T follicular helper cell (primary cell): Measurements from ENCODE around the gene RALGPS1.

Experiments
- DNase-seq: peaks from one replicate; pipeline ENCODE4 v3.0.0-alpha.2; 2020; ENCODE audit warnings: low read depth

Gene RALGPS1

DNA sequence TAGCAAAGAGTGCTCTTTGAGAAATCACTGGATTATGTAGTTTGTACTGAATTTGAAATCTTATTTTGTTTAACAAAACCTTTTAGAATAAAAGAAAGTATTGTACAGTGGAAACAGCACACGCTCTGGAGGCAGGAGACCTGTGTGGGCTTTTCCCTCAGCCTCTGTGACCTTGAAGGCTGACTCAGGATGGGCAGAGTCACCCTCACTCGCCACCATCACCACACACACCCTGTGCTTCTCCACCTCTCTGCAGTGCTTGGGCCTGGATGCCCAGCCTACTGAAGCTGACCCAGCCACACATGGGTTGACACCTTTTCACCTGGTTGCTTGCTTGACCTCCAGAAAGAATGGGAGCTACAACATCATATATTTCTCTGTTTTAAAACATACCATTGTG is 188.2 kb downstream of the RALGPS1 start:
- no peak for DNase-seq

DNA sequence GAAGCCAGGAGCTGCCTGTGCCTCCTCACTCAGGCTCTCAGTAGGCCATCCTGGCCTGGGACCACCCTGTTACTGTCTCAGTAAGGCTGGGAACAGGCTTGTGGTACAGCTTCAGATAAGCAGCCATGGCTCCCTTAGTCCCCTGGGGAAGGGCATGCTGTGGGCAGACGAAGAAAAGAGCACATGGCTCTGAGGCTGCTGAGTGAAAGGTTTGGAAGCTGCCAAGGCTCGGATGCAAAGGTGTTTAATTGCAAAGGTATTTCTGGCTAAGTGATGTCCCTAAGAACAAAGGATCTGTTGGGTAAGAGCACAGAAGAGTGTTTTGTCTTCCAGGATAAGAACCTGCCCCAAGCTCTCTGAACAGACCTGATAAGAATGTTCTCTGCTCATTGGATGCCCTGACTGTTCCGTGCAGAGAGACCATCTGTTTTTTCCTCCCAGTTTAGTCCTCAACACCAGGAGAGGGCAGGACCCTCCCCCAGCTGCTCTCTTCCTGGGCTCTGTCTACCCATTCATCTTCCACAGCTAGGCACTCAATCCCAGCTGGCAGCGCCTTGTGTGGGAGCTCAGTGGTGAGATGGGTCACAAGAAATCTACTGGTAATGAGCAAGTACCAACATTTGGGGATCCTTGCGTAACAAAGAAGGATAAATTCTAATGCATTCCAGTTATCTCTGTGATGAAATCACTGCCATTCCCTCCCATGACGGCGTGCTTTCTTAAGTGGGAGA is 190.2 kb downstream of the RALGPS1 start:
- DNase-seq: no peak

- DNase-seq: no peak
These were observed 191.4 kb downstream of the RALGPS1 start for GRCh38 chr9:127105805-127106465.

- no peak for DNase-seq
These were observed 191.9 kb downstream of the RALGPS1 start for GRCh38 chr9:127106466-127106855.

GRCh38 chr9:127107171-127107928 is 192.8 kb downstream of the RALGPS1 start:
- no peak for DNase-seq

DNA sequence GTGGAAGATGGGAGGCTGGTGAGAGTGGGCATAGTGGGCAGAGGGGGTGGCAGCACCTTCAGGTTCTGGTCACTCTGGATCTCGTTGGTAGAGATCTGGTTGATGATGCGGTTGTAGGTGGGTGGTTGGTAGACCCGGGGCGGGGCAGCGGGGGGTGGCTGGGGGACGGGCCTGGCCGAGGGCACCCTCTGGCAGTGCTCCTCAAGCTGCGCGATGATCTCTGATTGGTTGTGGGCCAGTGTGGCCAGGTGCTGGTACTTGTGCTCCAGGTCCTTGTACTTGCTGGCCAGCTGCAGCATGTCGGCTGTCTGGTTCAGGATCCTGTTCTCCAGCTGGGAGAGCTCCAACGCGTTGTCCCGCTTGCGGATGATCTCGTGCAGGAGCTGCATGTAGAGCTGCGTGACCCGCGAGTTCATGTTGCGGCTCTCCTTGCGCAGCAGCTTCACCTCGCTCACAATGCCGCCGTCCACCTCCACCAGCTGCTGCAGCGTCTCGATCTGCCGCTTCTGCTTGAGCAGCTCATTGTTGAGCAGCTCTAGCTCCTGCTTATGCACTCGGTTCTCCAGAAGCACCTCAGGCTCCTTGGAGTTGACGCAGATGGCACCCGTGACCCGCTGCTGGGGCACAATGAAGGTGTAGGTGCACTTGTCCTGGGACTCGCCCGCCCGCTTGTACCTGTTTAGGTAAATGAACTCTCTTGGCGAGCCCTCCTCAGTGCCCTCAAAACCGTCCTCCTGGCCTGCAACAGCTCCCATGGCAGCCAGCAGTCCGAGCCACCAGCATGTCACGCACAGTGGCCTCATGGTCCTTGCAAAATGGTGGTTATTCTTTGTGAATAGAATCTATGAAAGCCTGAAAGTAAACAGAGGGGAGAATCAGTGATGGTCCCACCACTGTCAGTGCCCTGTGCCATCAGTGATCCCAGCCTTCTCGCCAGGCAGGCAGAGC is 193.6 kb downstream of the RALGPS1 start:
- DNase-seq: no peak

- no peak for DNase-seq
These were observed 194.7 kb downstream of the RALGPS1 start for GRCh38 chr9:127109212-127109711.

DNA sequence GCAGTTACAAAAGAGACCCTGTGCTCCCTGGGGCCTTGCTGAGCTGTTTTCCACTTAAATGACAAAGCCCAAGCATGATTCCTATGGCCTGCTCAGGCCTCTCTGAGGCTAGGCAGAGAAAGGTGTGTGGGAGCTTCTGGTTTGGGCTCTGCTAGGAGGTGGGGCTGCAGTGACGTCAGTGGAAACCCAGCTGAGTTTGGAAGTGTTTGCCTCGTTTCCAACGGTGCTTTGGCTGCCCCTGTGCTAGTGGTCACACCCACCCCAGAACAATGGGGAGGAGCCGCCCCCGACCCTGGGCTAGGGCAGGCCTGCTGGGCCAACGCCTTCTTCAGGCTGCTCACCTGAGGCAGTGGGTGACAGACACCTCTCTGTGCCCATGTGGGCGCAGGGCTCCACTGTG is 197.5 kb downstream of the RALGPS1 start:
- no peak for DNase-seq

DNA sequence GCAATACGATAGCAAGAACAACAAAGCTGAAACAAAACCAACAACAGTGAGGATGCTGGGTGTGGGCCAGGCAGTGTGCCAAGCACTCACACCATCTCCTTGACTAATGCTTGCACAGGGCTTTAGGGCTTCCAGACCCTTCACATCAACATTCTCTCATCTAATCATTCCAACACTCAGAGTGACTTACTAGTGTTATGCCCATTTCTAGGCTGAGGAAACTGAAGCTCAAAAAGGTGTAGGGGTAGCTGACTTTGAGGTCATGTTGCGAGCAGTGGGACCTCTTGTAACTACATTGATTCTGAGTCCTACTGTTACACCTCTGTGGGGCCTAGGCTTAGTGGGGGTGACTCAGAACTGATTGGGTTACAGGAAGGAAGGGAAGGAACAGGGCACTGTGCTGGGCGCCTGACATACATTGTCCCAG is 198.2 kb downstream of the RALGPS1 start:
- DNase-seq: no peak

GRCh38 chr9:127113191-127113972 is 198.8 kb downstream of the RALGPS1 start:
- no peak for DNase-seq

DNA sequence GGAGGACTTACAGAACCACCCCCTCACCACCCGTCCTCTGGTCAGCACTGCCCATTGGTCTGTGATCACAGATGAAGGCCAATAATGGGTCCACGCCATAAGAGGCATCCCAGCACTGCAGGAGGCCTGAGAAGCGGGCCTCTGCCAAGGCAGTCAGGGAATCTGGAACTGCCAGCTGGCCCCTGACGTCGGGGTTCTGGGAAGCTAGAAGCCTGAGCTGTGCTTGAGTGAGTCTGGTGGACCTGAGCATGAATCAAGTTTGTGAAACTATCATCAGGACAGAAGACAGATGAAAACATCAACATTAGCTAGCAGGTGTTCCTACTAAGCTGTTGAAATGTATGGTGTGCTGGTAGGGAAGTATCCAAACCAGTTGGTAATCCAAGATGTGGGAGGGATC is 200.0 kb downstream of the RALGPS1 start:
- no peak for DNase-seq

DNA sequence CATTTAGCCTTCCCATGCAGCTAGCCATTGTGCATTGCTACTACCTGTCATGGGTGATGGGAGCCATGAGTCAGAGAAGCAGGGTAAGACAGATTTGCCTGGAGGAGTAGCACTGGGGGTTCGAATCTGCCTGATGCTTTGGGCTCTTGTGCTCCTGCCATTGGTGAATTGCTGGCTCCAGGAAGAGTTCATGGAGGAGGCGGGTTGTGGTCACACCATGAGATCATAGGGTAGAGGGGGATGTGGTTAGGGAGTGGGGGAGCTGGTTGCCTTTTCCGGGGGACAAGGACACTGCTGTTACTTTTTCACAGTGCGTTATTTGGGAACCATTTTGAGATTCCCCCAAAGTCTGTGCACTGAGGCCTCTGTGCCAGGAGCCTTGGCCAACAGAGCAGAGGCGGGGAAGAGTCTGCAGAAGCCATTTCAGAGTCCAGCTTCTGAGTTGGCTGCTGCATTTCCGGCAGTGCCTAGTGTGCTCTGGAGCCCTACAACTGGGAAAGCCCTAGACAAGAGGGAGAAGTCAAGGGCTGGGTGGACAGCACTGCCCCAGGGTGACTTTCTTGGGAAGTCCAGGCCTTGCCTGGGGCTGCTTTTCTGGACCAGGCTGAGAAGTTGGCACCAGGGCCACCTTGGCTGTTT is 201.6 kb downstream of the RALGPS1 start:
- no peak for DNase-seq

GRCh38 chr9:127116957-127117356 is 202.4 kb downstream of the RALGPS1 start:
- DNase-seq: no peak

GRCh38 chr9:127117801-127118200 is 203.2 kb downstream of the RALGPS1 start:
- no peak for DNase-seq

DNA sequence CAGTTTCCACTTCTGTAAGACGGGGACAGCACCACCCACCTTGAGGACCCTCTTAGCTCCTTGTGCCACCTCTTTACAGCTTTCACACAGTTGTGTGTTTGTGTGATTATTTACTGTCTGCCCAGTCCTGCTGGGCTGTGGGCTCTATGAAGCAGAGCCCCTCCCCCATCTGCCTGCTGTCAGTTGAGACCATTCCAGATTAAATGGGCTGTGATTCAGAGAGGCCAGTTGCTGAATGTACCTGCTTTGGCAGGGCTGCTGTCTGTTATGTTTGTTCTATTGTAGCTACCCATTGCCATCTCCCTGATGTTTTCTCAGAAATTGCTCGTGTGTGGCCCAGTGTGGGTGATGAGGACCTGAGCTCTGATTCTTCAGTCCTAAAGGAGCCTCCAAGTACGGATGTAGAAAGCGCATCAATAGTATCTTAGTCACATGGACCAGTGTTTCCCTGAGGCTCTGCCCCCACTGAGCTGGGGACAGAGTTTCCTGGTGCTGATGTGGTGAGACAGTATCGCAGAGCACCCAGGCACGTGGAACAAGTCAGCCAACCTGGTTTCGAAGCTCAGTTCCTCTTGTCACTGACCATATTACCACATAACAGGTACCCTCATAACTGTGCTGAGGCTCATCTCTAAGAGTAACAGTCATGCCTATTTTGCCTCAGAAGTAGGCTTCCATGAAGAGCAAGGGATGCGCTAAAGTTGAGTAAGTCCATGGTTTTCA is 204.2 kb downstream of the RALGPS1 start:
- DNase-seq: no peak

GRCh38 chr9:127119320-127119709 is 204.7 kb downstream of the RALGPS1 start:
- DNase-seq: no peak

DNA sequence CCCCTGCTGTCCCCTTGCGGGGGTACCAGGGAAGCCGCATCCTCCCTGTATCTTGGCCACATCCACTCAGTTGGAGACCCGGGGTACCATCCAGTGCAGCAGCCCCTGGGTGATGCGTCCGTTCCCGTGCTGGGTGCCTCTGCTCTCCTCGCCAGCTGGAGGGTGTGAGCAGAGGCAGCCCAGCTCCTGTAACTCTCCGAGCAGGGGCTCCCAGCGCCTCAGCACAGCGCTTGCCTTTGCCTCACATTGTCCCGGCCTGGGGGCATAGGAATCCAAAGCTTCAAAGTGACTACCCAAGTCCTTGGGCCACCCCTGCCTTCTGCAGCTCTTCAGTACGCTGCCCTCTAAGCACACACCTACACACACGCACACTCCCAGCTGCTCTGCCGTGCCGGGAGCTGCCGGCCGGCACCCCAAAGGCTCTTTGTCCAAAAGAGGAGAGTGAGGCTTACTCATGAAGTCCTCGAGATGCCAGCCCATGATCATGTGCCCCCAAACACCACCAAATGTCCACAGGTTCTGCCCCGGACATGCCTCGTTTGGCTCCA is 207.1 kb downstream of the RALGPS1 start:
- no peak for DNase-seq

- DNase-seq: no peak
These were observed 207.8 kb downstream of the RALGPS1 start, which contains the start of gene ANGPTL2 for GRCh38 chr9:127122176-127123063. Gene ANGPTL2 (minus strand): TSS chr9:127122635. CDS start chr9:127108731, 13,904 bp downstream.
